ENCODE results near the gene ASB12. TPM values are rescaled to one million over a fixed set of nuclear protein-coding genes. Genes with fewer than 3 reads are reported as not detected.

Gene ASB12
- total and polyA plus RNA-seq, 2 donors (not counting 1 experiment from before 2014, with no cell fraction given) = 0.37 to 0.45 TPM

DNA sequence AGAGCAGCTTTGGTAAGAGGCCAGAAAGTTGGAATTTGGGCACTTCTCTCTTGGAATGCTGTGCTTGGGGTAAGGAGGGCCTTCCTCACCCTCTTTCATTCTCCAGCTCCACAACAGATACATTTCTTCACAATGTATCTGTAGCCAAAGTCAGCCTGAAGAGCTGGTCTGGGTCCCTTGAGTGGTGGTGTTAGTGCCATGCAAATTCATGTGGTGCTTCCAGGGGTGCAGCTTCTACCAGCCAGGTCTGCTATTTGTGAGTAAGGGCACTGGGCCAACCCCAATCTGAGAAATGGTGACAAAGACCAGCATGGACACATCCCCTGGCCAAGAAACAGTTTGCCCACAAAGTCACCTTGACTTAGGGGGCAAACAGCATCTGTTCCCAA, 42.7 kb downstream of the ASB12 start:
- H3K27ac Mint-ChIP-seq = no peak overlapping the region
- Histone ChIP-seq H3K27me3 (replicated peaks in 1 of 4; ENCODE audit: control extremely low read depth in 1 of 4, control insufficient read depth in 3 of 4, insufficient read depth in 4 of 4, low read length in 3 of 4) (no peaks in the 10 kb centered on the region), H3K4me3 (ENCODE audit: control extremely low read depth in 1 of 5, extremely low read depth in 1 of 5, insufficient read depth in 1 of 5, low read depth in 2 of 5, low read length in 4 of 5) (no peak overlapping the region), H4K20me1 (ENCODE audit: control insufficient read depth, insufficient read depth, low read length, poor library complexity, severe bottlenecking) (no peaks in the 10 kb centered on the region), H2AFZ (ENCODE audit: insufficient read depth, low read depth, low read length, poor library complexity, severe bottlenecking) (no peak overlapping the region), H3K36me3 (replicated peaks in 1 of 2; ENCODE audit: control extremely low read depth in 1 of 2, control insufficient read depth in 1 of 2, extremely low read depth in 1 of 2, insufficient read depth in 2 of 2, low read length in 1 of 2) (peaks cover 0 to 6% of the 10 kb centered on the region in 2 experiments), H3K9ac (ENCODE audit: low read length) (no peak overlapping the region), H3K4me2 (replicated peaks; ENCODE audit: low read depth, low read length, poor library complexity, severe bottlenecking) (no peak overlapping the region), H3K27ac (ENCODE audit: low read length in 2 of 2) (no peak overlapping the region), H3K9me3 (ENCODE audit: control extremely low read depth in 1 of 3, control insufficient read depth in 2 of 3, insufficient read depth in 1 of 3, low read length in 2 of 3) (no peaks in the 10 kb centered on the region), H3K79me2 (ENCODE audit: control insufficient read depth, insufficient read depth, low read length) (no peaks in the 10 kb centered on the region), H3K4me1 (ENCODE audit: control insufficient read depth in 2 of 2, insufficient read depth in 2 of 2, low read length in 2 of 2) (no peaks in the 10 kb centered on the region)
- intact Hi-C loops (cut with micrococcal nuclease) = no loop called here
- ChIA-PET POLR2A (no interaction called here), CTCF (no interaction called here)
- no peaks in the 10 kb centered on the region for H3K4me1 Mint-ChIP-seq
- no peak for DNase-seq
- no peak for TF ChIP-seq EZH2 (IDR thresholded peaks at IDR 0.05; ENCODE audit: borderline replicate concordance, insufficient read depth, low read depth, low read length, poor library complexity, severe bottlenecking)
- TF ChIP-seq, protein P1, sequence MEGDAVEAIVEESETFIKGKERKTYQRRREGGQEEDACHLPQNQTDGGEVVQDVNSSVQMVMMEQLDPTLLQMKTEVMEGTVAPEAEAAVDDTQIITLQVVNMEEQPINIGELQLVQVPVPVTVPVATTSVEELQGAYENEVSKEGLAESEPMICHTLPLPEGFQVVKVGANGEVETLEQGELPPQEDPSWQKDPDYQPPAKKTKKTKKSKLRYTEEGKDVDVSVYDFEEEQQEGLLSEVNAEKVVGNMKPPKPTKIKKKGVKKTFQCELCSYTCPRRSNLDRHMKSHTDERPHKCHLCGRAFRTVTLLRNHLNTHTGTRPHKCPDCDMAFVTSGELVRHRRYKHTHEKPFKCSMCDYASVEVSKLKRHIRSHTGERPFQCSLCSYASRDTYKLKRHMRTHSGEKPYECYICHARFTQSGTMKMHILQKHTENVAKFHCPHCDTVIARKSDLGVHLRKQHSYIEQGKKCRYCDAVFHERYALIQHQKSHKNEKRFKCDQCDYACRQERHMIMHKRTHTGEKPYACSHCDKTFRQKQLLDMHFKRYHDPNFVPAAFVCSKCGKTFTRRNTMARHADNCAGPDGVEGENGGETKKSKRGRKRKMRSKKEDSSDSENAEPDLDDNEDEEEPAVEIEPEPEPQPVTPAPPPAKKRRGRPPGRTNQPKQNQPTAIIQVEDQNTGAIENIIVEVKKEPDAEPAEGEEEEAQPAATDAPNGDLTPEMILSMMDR (IDR thresholded peaks at IDR 0.05) = no peak
- no peak for ATAC-seq (ENCODE audit: low read depth)
- no peaks in the 10 kb centered on the region for H3K9me3 Mint-ChIP-seq (ENCODE audit: insufficient read depth)
- no peak overlapping the region for H3K4me3 Mint-ChIP-seq
- no peaks in the 10 kb centered on the region for H3K27me3 Mint-ChIP-seq

DNA sequence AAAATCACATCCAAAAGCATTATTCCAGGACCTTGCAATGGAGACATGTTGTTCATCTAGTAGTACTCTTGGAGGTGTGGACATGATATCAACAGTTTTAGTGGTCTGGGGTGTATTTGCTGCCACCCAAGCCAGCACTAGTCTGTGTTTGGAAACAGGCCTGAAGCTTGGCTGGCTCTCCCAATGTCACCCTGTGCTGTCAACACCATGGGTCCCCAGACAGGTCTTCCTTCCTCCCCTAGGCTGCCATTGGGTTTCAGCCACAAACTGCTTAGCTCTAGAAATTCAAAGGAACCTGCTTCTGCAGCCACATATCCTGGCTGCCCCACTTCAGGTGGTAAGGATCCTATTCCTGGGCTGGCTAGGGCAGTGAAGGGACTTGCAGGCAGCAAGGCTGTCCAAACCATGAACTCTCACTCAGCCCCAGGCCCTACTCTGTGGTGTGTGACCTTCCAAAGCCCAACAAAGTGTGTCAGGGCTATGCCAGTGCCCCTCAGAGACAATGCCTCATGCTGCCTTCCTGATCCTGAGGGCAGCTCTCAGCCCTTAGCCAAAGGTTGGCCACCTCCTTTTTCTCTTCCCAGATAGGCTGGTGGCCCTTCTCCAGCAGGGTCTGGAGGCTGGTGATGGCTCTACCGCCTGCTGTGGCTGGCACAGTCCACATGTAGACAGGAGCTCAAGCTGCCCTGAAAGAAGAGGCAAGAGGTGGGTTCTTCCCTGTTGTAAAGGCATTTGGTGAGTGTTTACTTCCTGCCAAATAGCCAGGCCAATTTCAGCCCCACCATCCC, 43.2 kb downstream of the ASB12 start:
- Mint-ChIP-seq H3K9me3 (ENCODE audit: insufficient read depth) (no peaks in the 10 kb centered on the region), H3K27ac (no peak overlapping the region), H3K27me3 (no peaks in the 10 kb centered on the region), H3K4me1 (no peaks in the 10 kb centered on the region), H3K4me3 (no peak overlapping the region)
- H3K79me2 ChIP-seq (ENCODE audit: control insufficient read depth, insufficient read depth, low read length) = no peaks in the 10 kb centered on the region
- no peak for ATAC-seq (ENCODE audit: low read depth)
- no peak for TF ChIP-seq EZH2 (IDR thresholded peaks at IDR 0.05; ENCODE audit: borderline replicate concordance, insufficient read depth, low read depth, low read length, poor library complexity, severe bottlenecking)
- TF ChIP-seq, protein P1 (IDR thresholded peaks at IDR 0.05) = no peak
- H2AFZ ChIP-seq (ENCODE audit: insufficient read depth, low read depth, low read length, poor library complexity, severe bottlenecking) = no peak overlapping the region
- H3K4me1 ChIP-seq (ENCODE audit: control insufficient read depth in 2 of 2, insufficient read depth in 2 of 2, low read length in 2 of 2) = no peaks in the 10 kb centered on the region
- ChIA-PET POLR2A (no interaction called here), CTCF (no interaction called here)
- H3K27ac ChIP-seq (ENCODE audit: low read length in 2 of 2) = no peak overlapping the region
- no peaks in the 10 kb centered on the region for H3K9me3 ChIP-seq (ENCODE audit: control extremely low read depth in 1 of 3, control insufficient read depth in 2 of 3, insufficient read depth in 1 of 3, low read length in 2 of 3)
- no peaks in the 10 kb centered on the region for H3K27me3 ChIP-seq (replicated peaks in 1 of 4; ENCODE audit: control extremely low read depth in 1 of 4, control insufficient read depth in 3 of 4, insufficient read depth in 4 of 4, low read length in 3 of 4)
- H3K36me3 ChIP-seq (replicated peaks in 1 of 2; ENCODE audit: control extremely low read depth in 1 of 2, control insufficient read depth in 1 of 2, extremely low read depth in 1 of 2, insufficient read depth in 2 of 2, low read length in 1 of 2) = peaks cover 0 to 5% of the 10 kb centered on the region in 2 experiments
- no peak overlapping the region for H3K9ac ChIP-seq (ENCODE audit: low read length)
- no peak for DNase-seq
- no peak overlapping the region for H3K4me2 ChIP-seq (replicated peaks; ENCODE audit: low read depth, low read length, poor library complexity, severe bottlenecking)
- no peak overlapping the region for H3K4me3 ChIP-seq (ENCODE audit: control extremely low read depth in 1 of 5, extremely low read depth in 1 of 5, insufficient read depth in 1 of 5, low read depth in 2 of 5, low read length in 4 of 5)
- no peaks in the 10 kb centered on the region for H4K20me1 ChIP-seq (ENCODE audit: control insufficient read depth, insufficient read depth, low read length, poor library complexity, severe bottlenecking)
- no CpG with 5 or more reads among the region's 1 CpG for WGBS (ENCODE audit: insufficient coverage)
- intact Hi-C loops (cut with micrococcal nuclease) = no loop called here

All from B cell (primary cell).